ENCODE measurements around the gene C1orf210.

DNA sequence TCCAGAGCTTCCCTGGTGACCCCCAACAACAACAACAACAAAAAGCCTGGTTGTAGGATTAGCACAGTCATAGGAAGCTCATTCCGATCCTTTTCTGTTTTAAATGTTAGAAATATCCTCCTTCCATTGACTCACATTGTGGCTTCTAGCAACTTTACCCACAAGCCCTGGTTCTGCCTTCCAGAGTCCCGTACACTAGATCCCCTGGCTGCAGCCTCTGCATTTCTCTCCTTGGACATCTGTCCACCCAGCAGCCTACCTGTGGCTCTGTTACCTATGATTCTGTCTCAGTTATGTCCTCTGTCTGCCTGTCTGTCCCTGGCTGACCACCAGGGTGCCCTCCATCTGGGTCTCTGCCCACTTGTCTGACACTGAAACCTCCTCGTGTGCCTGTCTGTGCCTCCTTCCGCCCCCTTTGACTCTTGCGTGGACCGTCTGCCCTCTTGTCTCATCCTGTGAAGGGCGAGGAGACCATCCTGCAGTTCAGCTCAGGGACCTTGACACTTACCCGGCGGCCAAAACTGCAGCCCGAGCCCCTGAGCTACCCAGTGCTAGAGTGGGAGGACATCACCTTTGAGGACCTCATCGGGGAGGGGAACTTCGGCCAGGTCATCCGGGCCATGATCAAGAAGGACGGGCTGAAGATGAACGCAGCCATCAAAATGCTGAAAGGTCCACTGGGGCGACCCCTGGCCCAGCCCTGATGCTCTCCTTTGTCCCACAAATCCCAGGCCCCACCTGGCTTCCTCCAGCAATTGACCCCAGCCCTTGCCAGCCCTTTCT lies 31.5 kb upstream of the C1orf210 start:
- no peak for TF ChIP-seq POLR2A (IDR thresholded peaks at IDR 0.05)
- TF ChIP-seq, protein P1, sequence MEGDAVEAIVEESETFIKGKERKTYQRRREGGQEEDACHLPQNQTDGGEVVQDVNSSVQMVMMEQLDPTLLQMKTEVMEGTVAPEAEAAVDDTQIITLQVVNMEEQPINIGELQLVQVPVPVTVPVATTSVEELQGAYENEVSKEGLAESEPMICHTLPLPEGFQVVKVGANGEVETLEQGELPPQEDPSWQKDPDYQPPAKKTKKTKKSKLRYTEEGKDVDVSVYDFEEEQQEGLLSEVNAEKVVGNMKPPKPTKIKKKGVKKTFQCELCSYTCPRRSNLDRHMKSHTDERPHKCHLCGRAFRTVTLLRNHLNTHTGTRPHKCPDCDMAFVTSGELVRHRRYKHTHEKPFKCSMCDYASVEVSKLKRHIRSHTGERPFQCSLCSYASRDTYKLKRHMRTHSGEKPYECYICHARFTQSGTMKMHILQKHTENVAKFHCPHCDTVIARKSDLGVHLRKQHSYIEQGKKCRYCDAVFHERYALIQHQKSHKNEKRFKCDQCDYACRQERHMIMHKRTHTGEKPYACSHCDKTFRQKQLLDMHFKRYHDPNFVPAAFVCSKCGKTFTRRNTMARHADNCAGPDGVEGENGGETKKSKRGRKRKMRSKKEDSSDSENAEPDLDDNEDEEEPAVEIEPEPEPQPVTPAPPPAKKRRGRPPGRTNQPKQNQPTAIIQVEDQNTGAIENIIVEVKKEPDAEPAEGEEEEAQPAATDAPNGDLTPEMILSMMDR (IDR thresholded peaks at IDR 0.05) = no peak
